A549 (cell line): ENCODE results near the gene EDA. TPM values are rescaled to one million over a fixed set of nuclear protein-coding genes. Genes with fewer than 3 reads are reported as not detected.
A peak's percentile ranks its signal among the peaks of the same experiment; 100 is the strongest.

Experiments
- ATAC-seq, 2 experiments: fragments of 200-7000 bp in 1 of 2; fragments of >200 bp in 1 of 2; cut with Nextera tagmentation in 1 of 2; cut with Tn5 transposase in 1 of 2; 3 replicates each; pipeline versions ENCODE4 v1.8.0 to v1.9.1; 2018 to 2020; ENCODE audit warnings: mild to moderate bottlenecking in 1 of 2, moderate library complexity in 1 of 2
- CTCF ChIA-PET: fragments of 300-600 bp; sonication (Branson Sonifier 250); formaldehyde crosslinking; extraction: SDS; loops from one replicate; lab custom pipeline; 2021; ENCODE audit warnings: antibody characterized with exemption, inconsistent platforms; lab: Yijun Ruan, JAX
- POLR2A ChIA-PET: fragments of 350-600 bp; formaldehyde crosslinking; extraction: SDS; loops from one replicate; lab custom pipeline; 2021; ENCODE audit warnings: antibody characterized with exemption, inconsistent platforms; lab: Yijun Ruan, JAX
- DNase-seq, 2 experiments: peaks; one replicate each; pipeline versions ENCODE4 v3.0.0 to v3.0.0-alpha.2; 2011 to 2016; ENCODE audit warnings: low read depth in 1 of 2, low spot score in 1 of 2
- FAIRE-seq: peaks from 2 replicates; lab custom pipeline; 2011; peaks lifted over from hg19 to GRCh38; lab: Jason Lieb, UNC
- H3K27ac ChIP-seq, 2 experiments: fragments of >200 bp; sonication (Bioruptor Twin); formaldehyde crosslinking; 3 replicates each; pipeline ENCODE4 v1.5.1; 2016 to 2017
- H3K4me1 ChIP-seq: fragments of >200 bp; sonication (Bioruptor Twin); formaldehyde crosslinking; 3 replicates; pipeline ENCODE4 v1.6.1; 2016
- H3K4me2 ChIP-seq: fragments of >200 bp; sonication (Bioruptor Twin); formaldehyde crosslinking; 3 replicates; pipeline ENCODE4 v1.6.1; 2016
- H3K4me3 ChIP-seq: fragments of >200 bp; sonication (Bioruptor Twin); formaldehyde crosslinking; 3 replicates; pipeline ENCODE4 v1.5.1; 2016
- H3K9me3 ChIP-seq: fragments of >200 bp; sonication (Bioruptor Twin); formaldehyde crosslinking; 3 replicates; pipeline ENCODE4 v1.6.1; 2016
- ATOH8 ChIP-seq: fragments of 250-450 bp; sonication (Bioruptor Pico); IDR thresholded peaks from 2 replicates; pipeline ENCODE4 v1.5.0; 2020; ENCODE audit warnings: low read depth, mild to moderate bottlenecking, moderate library complexity
- BHLHE40 ChIP-seq: IDR thresholded peaks from 2 replicates; pipeline ENCODE4 v1.6.1; 2012; ENCODE audit warnings: low read depth, low read length, inconsistent platforms
- CBX2 ChIP-seq: fragments of 200-600 bp; sonication (generic); IDR thresholded peaks from 2 replicates; pipeline ENCODE4 v1.6.1; 2016; ENCODE audit warnings: low read depth, mild to moderate bottlenecking, borderline replicate concordance
- CBX8 ChIP-seq: fragments of 200-600 bp; sonication (generic); IDR thresholded peaks from 2 replicates; pipeline ENCODE4 v1.6.1; 2016
- CEBPB ChIP-seq, 2 experiments: fragments of >200 bp in 1 of 2; sonication (Bioruptor Twin) in 1 of 2; formaldehyde crosslinking in 1 of 2; IDR thresholded peaks; 2 replicates each; pipeline ENCODE4 v1.6.1; 2012 to 2016
- CHD4 ChIP-seq: fragments of 200-600 bp; sonication (generic); IDR thresholded peaks from 2 replicates; pipeline ENCODE4 v1.6.1; 2016; ENCODE audit warnings: antibody characterized with exemption, mild to moderate bottlenecking, borderline replicate concordance
- E2F6 ChIP-seq: IDR thresholded peaks from 2 replicates; pipeline ENCODE4 v1.6.1; 2012; ENCODE audit warnings: low read depth, borderline replicate concordance
- EHMT2 ChIP-seq: fragments of 200-600 bp; sonication (generic); IDR thresholded peaks from 2 replicates; pipeline ENCODE4 v1.6.1; 2016; ENCODE audit warnings: antibody characterized with exemption, low read depth, mild to moderate bottlenecking, moderate library complexity
- ELK1 ChIP-seq: fragments of 150-350 bp; IDR thresholded peaks from 2 replicates; pipeline ENCODE4 v1.6.1; 2014; ENCODE audit warnings: low read depth, mild to moderate bottlenecking, low read length
- EP300 ChIP-seq, 2 experiments: fragments of >200 bp; sonication (Bioruptor Twin); formaldehyde crosslinking; IDR thresholded peaks; 2 replicates in 1 of 2; 3 replicates in 1 of 2; pipeline ENCODE4 v1.6.1; 2016 to 2017
- GATA3 ChIP-seq: IDR thresholded peaks from 2 replicates; pipeline ENCODE4 v1.6.1; 2012; ENCODE audit warnings: borderline replicate concordance
- HES2 ChIP-seq: fragments of >200 bp; sonication (Bioruptor Twin); formaldehyde crosslinking; IDR thresholded peaks from 2 replicates; pipeline ENCODE4 v1.6.1; 2016
- HEYL ChIP-seq: fragments of 250-450 bp; sonication (Bioruptor Pico); IDR thresholded peaks from 2 replicates; pipeline ENCODE4 v1.8.0; 2021; ENCODE audit warnings: mild to moderate bottlenecking, moderate library complexity
- HMGXB4 ChIP-seq: fragments of 250-450 bp; sonication (Bioruptor Pico); IDR thresholded peaks from 2 replicates; pipeline ENCODE4 v1.5.0; 2021; ENCODE audit warnings: mild to moderate bottlenecking, moderate library complexity, borderline replicate concordance
- JUN ChIP-seq, 2 experiments: fragments of >200 bp; sonication (Bioruptor Twin); formaldehyde crosslinking; IDR thresholded peaks; 2 replicates in 1 of 2; 3 replicates in 1 of 2; pipeline ENCODE4 v1.6.1; 2016 to 2017
- JUNB ChIP-seq: fragments of >200 bp; sonication (Bioruptor Twin); formaldehyde crosslinking; IDR thresholded peaks from 2 replicates; pipeline ENCODE4 v1.6.1; 2016
- MAZ ChIP-seq: fragments of 150-350 bp; IDR thresholded peaks from 2 replicates; pipeline ENCODE4 v1.6.1; 2014; ENCODE audit warnings: antibody characterized with exemption, low read depth, low read length, borderline replicate concordance
- NFE2L2 ChIP-seq: fragments of 150-350 bp; conservative IDR thresholded peaks from 2 replicates; pipeline ENCODE4 v1.6.1; 2014; ENCODE audit warnings: low read length
- POLR2A ChIP-seq: IDR thresholded peaks from 2 replicates; pipeline ENCODE4 v1.6.1; 2012; ENCODE audit warnings: mild to moderate bottlenecking, low read length
- RAD21 ChIP-seq, 2 experiments: fragments of >200 bp in 1 of 2; sonication (Bioruptor Twin) in 1 of 2; formaldehyde crosslinking in 1 of 2; IDR thresholded peaks in 1 of 2; conservative IDR thresholded peaks in 1 of 2; 2 replicates in 1 of 2; 3 replicates in 1 of 2; pipeline ENCODE4 v1.6.1; 2012 to 2018; ENCODE audit warnings: inconsistent platforms in 1 of 2
- RCOR1 ChIP-seq: fragments of 150-350 bp; IDR thresholded peaks from 2 replicates; pipeline ENCODE4 v1.6.1; 2014; ENCODE audit warnings: antibody characterized with exemption, low read length, low read depth
- SMC3 ChIP-seq: fragments of >200 bp; sonication (Bioruptor Twin); formaldehyde crosslinking; IDR thresholded peaks from 3 replicates; pipeline ENCODE4 v1.6.1; 2018; ENCODE audit warnings: inconsistent platforms
- ZNF302 ChIP-seq: fragments of 250-450 bp; sonication (Bioruptor Pico); IDR thresholded peaks from 2 replicates; pipeline ENCODE4 v1.9.0; 2021; ENCODE audit warnings: inconsistent platforms, mild to moderate bottlenecking, moderate library complexity
- ZSCAN20 ChIP-seq: fragments of 250-450 bp; sonication (Bioruptor Pico); IDR thresholded peaks from 2 replicates; pipeline ENCODE4 v1.8.0; 2022; ENCODE audit warnings: mild to moderate bottlenecking, moderate library complexity
- WGBS: methylation state at CpG from one replicate; pipeline ENCODE4 v1.1.6; 2017; ENCODE audit errors: missing lambda C conversion rate; 5-methylcytosine and 5-hydroxymethylcytosine counted together
- polyA plus RNA-seq, 4 experiments: library from polyadenylated mRNA; depleted of rRNA in 3 of 4; stranded (reverse); fragments of >200 nt; fragmentation: RNase III in 1 of 4; extraction: RNeasy Plus Mini Kit Qiagen cat#74134 plus additional on column Dnase treatment in 1 of 4; gene quantifications; 2 replicates in 3 of 4; 3 replicates in 1 of 4; pipeline ENCODE4 v1.2.3, GENCODE V29; 2011 to 2017
- TF ChIP-seq, protein P1 (sequence below): IDR thresholded peaks from 2 replicates; pipeline ENCODE4 v1.6.1; 2012
- TF ChIP-seq, protein P2 (sequence below): IDR thresholded peaks from 2 replicates; pipeline ENCODE4 v1.6.1; 2012
- TF ChIP-seq, protein P3 (sequence below): fragments of >200 bp; sonication (Bioruptor Twin); formaldehyde crosslinking; IDR thresholded peaks from 3 replicates; pipeline ENCODE4 v1.5.1; 2016

Gene EDA
- polyA plus RNA-seq, 2 of the 4 experiments (the other 2 are of a cell fraction), result 0.25 to 0.26 TPM

- TF ChIP-seq RAD21 (conservative IDR thresholded peaks at IDR 0.05 in 1 of 2, IDR thresholded peaks at IDR 0.05 in 1 of 2) (no peak), HMGXB4 (CRISPR knock-in tag) (no peak), ATOH8 (CRISPR knock-in tag) (no peak), EP300 (IDR thresholded peaks at IDR 0.05) (no peak), CBX8 (no peak), ZNF302 (CRISPR knock-in tag) (no peak), MAZ (no peak), HEYL (CRISPR knock-in tag) (no peak), GATA3 (no peak)
- no CpG with 5 or more reads among the region's 3 CpGs for WGBS
- DNase-seq (no peak), ATAC-seq (no peak), FAIRE-seq (no peak)
- no peaks in the 10 kb centered on the region for H3K9me3 ChIP-seq
- CTCF ChIA-PET, result no interaction called here
- POLR2A ChIA-PET, result no interaction called here
- no peaks in the 10 kb centered on the region for H3K4me1 ChIP-seq
- no peak overlapping the region for H3K4me3 ChIP-seq
- H3K4me2 ChIP-seq, result no peak overlapping the region
- H3K27ac ChIP-seq, result no peak overlapping the region
Observed at GRCh38 chrX:69795702-69796101, 179.8 kb downstream of the EDA start.

DNA sequence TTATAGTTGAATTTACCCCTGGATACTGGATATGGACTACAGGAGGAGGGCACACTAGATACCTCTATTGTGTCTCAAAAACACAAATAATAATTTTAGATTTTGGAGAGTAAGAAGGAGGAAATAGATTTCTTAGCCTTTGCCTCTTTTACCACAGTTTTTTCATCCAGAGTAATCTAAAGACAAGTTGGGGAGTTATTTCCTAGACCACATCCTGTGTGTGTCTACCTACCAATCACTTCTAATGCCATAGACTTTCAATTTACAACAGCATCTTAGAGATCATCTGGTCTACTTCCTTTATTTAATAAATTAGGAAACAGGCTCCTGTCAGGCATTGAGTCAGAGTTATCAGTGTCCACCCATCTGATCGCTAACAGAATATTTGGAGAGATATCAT, 191.5 kb downstream of the EDA start:
- no peaks in the 10 kb centered on the region for H3K4me1 ChIP-seq
- H3K4me2 ChIP-seq, result no peak overlapping the region
- no peak overlapping the region for H3K4me3 ChIP-seq
- no peak for ATAC-seq
- 6% methylated on average over 1 of the region's 1 CpG for WGBS
- H3K27ac ChIP-seq, result no peak overlapping the region
- CTCF ChIA-PET, result no interaction called here
- TF ChIP-seq HES2 (no peak), ZSCAN20 (CRISPR knock-in tag) (no peak), ELK1 (no peak), POLR2A (no peak), E2F6 (no peak), NFE2L2 (no peak), SMC3 (no peak), JUN (IDR thresholded peaks at IDR 0.05) (no peak), CEBPB (IDR thresholded peaks at IDR 0.05) (no peak), RCOR1 (no peak)
- TF ChIP-seq, all 56 proteins: peak for 0
- FAIRE-seq (peak; percentile 56), DNase-seq (no peak)
- H3K9me3 ChIP-seq, result no peaks in the 10 kb centered on the region
- POLR2A ChIA-PET, result no interaction called here

DNA sequence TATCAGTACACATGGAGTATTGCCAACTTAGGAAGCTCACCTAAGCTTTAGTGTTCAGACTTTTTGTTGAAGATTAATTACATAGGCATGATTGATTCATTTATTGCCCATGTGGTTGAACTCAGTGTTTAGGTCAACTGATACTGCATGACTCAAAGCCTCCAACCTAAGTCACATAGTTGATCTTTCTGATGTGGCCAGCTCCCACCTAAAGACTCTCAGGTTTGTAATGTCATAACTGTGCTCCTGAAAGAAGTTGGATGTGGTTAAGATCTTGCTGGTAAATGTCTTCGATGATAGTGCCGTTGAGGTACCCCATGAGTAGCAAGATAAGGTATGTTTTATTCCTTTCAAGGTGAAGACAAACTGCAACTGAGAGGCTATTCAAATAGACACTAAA, 192.5 kb downstream of the EDA start:
- CTCF ChIA-PET, result no interaction called here
- WGBS, result 0% methylated on average over 2 of the region's 2 CpGs
- Histone ChIP-seq H3K4me3 (no peak overlapping the region), H3K9me3 (no peaks in the 10 kb centered on the region), H3K4me1 (no peaks in the 10 kb centered on the region), H3K27ac (no peak overlapping the region), H3K4me2 (no peak overlapping the region)
- POLR2A ChIA-PET, result no interaction called here
- no peak for FAIRE-seq
- DNase-seq, result no peak
- ATAC-seq, result no peak
- TF ChIP-seq EHMT2, result no peak
- no peak for TF ChIP-seq POLR2A
- TF ChIP-seq JUNB, result no peak
- no peak for TF ChIP-seq BHLHE40
- TF ChIP-seq, protein P1, sequence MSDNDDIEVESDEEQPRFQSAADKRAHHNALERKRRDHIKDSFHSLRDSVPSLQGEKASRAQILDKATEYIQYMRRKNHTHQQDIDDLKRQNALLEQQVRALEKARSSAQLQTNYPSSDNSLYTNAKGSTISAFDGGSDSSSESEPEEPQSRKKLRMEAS, result no peak
- no peak for TF ChIP-seq CBX2
- TF ChIP-seq, protein P2, sequence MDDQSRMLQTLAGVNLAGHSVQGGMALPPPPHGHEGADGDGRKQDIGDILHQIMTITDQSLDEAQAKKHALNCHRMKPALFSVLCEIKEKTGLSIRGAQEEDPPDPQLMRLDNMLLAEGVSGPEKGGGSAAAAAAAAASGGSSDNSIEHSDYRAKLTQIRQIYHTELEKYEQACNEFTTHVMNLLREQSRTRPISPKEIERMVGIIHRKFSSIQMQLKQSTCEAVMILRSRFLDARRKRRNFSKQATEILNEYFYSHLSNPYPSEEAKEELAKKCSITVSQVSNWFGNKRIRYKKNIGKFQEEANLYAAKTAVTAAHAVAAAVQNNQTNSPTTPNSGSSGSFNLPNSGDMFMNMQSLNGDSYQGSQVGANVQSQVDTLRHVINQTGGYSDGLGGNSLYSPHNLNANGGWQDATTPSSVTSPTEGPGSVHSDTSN, result no peak
- TF ChIP-seq SMC3, result no peak
- no peak for TF ChIP-seq RAD21 (conservative IDR thresholded peaks at IDR 0.05 in 1 of 2, IDR thresholded peaks at IDR 0.05 in 1 of 2)
- no peak for TF ChIP-seq E2F6
- TF ChIP-seq CHD4, result no peak
- TF ChIP-seq, protein P3, sequence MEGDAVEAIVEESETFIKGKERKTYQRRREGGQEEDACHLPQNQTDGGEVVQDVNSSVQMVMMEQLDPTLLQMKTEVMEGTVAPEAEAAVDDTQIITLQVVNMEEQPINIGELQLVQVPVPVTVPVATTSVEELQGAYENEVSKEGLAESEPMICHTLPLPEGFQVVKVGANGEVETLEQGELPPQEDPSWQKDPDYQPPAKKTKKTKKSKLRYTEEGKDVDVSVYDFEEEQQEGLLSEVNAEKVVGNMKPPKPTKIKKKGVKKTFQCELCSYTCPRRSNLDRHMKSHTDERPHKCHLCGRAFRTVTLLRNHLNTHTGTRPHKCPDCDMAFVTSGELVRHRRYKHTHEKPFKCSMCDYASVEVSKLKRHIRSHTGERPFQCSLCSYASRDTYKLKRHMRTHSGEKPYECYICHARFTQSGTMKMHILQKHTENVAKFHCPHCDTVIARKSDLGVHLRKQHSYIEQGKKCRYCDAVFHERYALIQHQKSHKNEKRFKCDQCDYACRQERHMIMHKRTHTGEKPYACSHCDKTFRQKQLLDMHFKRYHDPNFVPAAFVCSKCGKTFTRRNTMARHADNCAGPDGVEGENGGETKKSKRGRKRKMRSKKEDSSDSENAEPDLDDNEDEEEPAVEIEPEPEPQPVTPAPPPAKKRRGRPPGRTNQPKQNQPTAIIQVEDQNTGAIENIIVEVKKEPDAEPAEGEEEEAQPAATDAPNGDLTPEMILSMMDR, result no peak
